T-helper 1 cell treated with Interleukin-12 subunit alpha and Interleukin-12 subunit beta and Interleukin-4 antibody, amounts not matched to agents 30 ng/mL and 1 ng/mL, for 36 hours (primary cell): ENCODE measurements around the gene OR10K1. TPM values are rescaled to one million over a fixed set of nuclear protein-coding genes. Genes with fewer than 3 reads are reported as not detected.

ENCODE experiments used
- total RNA-seq: library from RNA; stranded (reverse); gene quantifications from 2 replicates; pipeline ENCODE4 v1.2.3, GENCODE V29; 2022

OR10K1 gene
- total RNA-seq, 1 donor from 2014 or later, result not detected

Other genes starting within 250 kb of the OR10K1 start
- gene CD1A, start 207.4 kb upstream of the OR10K1 start, total RNA-seq, result 0.12 TPM in 1 of 2 replicates, not detected in the other
- gene CD1C, start 171.9 kb upstream of the OR10K1 start, total RNA-seq, result 0.24 and 0.25 TPM in 2 replicates
- gene CD1B, start 130.3 kb upstream of the OR10K1 start, total RNA-seq, result not detected in 2 replicates
- not detected in 2 replicates for gene CD1E, start 107.9 kb upstream of the OR10K1 start, total RNA-seq
- gene OR10T2, start 62.4 kb upstream of the OR10K1 start, total RNA-seq, result not detected in 2 replicates
- not detected in 2 replicates for gene OR10K2, start 35.6 kb upstream of the OR10K1 start, total RNA-seq
- not detected in 2 replicates for gene OR10R2, start 10.4 kb downstream of the OR10K1 start, total RNA-seq
- gene OR6Y1, start 92.6 kb downstream of the OR10K1 start, total RNA-seq, result not detected in 2 replicates
- not detected in 2 replicates for gene OR6P1, start 108.7 kb downstream of the OR10K1 start, total RNA-seq
- not detected in 2 replicates for gene OR10X1, start 118.1 kb downstream of the OR10K1 start, total RNA-seq
- gene OR10Z1, start 143.4 kb downstream of the OR10K1 start, total RNA-seq, result not detected in 2 replicates
- not detected in 2 replicates for gene SPTA1, start 224.9 kb downstream of the OR10K1 start, total RNA-seq
- gene OR6K2, start 238.8 kb downstream of the OR10K1 start, total RNA-seq, result not detected in 2 replicates